GM18507 (cell line): Measurements from ENCODE around the gene PPP4R3B.

ENCODE experiments used
- DNase-seq: peaks from one replicate; pipeline ENCODE4 v3.0.0; 2011; ENCODE audit warnings: low read depth; ENCODE audit not compliant: insufficient read length; ENCODE audit errors: extremely low spot score
- FAIRE-seq: peaks from 2 replicates; lab custom pipeline; 2011; peaks lifted over from hg19 to GRCh38; lab: Jason Lieb, UNC

Gene PPP4R3B

GRCh38 chr2:55526174-55526573, 91.2 kb downstream of the PPP4R3B start:
- FAIRE-seq, result no peak
- DNase-seq, result no peak

- no peak for FAIRE-seq
These were observed 92.5 kb downstream of the PPP4R3B start for GRCh38 chr2:55524884-55525437.

GRCh38 chr2:55519938-55520885, 97.2 kb downstream of the PPP4R3B start:
- FAIRE-seq, result no peak

More at GRCh38 chr2:55524884-55525437, 92.5 kb downstream of the PPP4R3B start:
- DNase-seq, result no peak

GRCh38 chr2:55518841-55519165, 98.6 kb downstream of the PPP4R3B start:
- no peak for DNase-seq
- no peak for FAIRE-seq

More at GRCh38 chr2:55519938-55520885, 97.2 kb downstream of the PPP4R3B start:
- DNase-seq, result no peak

- DNase-seq (no peak), FAIRE-seq (no peak)
These were observed 105.8 kb downstream of the PPP4R3B start for GRCh38 chr2:55511508-55512124.

- DNase-seq, result no peak
- FAIRE-seq, result no peak
These were observed 114.8 kb downstream of the PPP4R3B start for GRCh38 chr2:55502590-55503141.

- no peak for FAIRE-seq
- no peak for DNase-seq
These were observed 117.4 kb downstream of the PPP4R3B start for GRCh38 chr2:55500025-55500424.

GRCh38 chr2:55498582-55498981, 118.8 kb downstream of the PPP4R3B start:
- no peak for DNase-seq
- FAIRE-seq, result no peak
